Calu3 (cell line): Measurements from ENCODE around the gene PEAK3. TPM values are rescaled to one million over a fixed set of nuclear protein-coding genes. Genes with fewer than 3 reads are reported as not detected.

Source experiments
- BruUV-seq: library from RNA; stranded (reverse); fragments of 400-500 nt; replicated peaks from 2 replicates; lab custom pipeline; 2021; lab: Mats Ljungman, UMichigan
- CTCF ChIA-PET: fragments of 300-600 bp; sonication (Branson Sonifier 250); formaldehyde crosslinking; loops from one replicate; lab custom pipeline; 2022; ENCODE audit warnings: antibody characterized with exemption; lab: Charles Lee
- DNase-seq: peaks from one replicate; pipeline ENCODE4 v3.0.0; 2022
- H3K27ac Mint-ChIP-seq: one replicate; pipeline ENCODE4 v1.8.0; 2022; ENCODE audit warnings: mixed read lengths; ENCODE audit not compliant: unreplicated experiment
- H3K27me3 Mint-ChIP-seq: one replicate; pipeline ENCODE4 v1.8.0; 2022; ENCODE audit warnings: mixed read lengths; ENCODE audit not compliant: unreplicated experiment
- H3K36me3 Mint-ChIP-seq: one replicate; pipeline ENCODE4 v1.8.0; 2022; ENCODE audit warnings: mild to moderate bottlenecking, moderate library complexity, mixed read lengths; ENCODE audit not compliant: insufficient read depth, unreplicated experiment
- H3K4me1 Mint-ChIP-seq: one replicate; pipeline ENCODE4 v1.8.0; 2022; ENCODE audit warnings: mild to moderate bottlenecking, low read depth, mixed read lengths; ENCODE audit not compliant: unreplicated experiment
- H3K4me3 Mint-ChIP-seq: one replicate; pipeline ENCODE4 v1.8.0; 2022; ENCODE audit warnings: mild to moderate bottlenecking, low read depth, moderate library complexity, mixed read lengths; ENCODE audit not compliant: unreplicated experiment
- H3K9me3 Mint-ChIP-seq: one replicate; pipeline ENCODE4 v1.8.0; 2022; ENCODE audit warnings: low read depth, mixed read lengths; ENCODE audit not compliant: unreplicated experiment
- intact Hi-C: fragments of 100-400 bp; cut with micrococcal nuclease; formaldehyde crosslinking; loops from one replicate; pipeline ENCODE4 v1.10.0; 2022; ENCODE audit not compliant: unreplicated experiment
- total RNA-seq: library from RNA; stranded (reverse); gene quantifications from 2 replicates; pipeline ENCODE4 v1.2.3, GENCODE V29; 2022
- TF ChIP-seq, protein P1 (sequence below): fragments of 200-600 bp; IDR thresholded peaks from one replicate; pipeline ENCODE4 v1.8.0; 2022; ENCODE audit warnings: antibody characterized with exemption; ENCODE audit not compliant: unreplicated experiment

PEAK3 gene
- total RNA-seq, 1 experiment from 2014 or later, result not detected

- TF ChIP-seq, protein P1, sequence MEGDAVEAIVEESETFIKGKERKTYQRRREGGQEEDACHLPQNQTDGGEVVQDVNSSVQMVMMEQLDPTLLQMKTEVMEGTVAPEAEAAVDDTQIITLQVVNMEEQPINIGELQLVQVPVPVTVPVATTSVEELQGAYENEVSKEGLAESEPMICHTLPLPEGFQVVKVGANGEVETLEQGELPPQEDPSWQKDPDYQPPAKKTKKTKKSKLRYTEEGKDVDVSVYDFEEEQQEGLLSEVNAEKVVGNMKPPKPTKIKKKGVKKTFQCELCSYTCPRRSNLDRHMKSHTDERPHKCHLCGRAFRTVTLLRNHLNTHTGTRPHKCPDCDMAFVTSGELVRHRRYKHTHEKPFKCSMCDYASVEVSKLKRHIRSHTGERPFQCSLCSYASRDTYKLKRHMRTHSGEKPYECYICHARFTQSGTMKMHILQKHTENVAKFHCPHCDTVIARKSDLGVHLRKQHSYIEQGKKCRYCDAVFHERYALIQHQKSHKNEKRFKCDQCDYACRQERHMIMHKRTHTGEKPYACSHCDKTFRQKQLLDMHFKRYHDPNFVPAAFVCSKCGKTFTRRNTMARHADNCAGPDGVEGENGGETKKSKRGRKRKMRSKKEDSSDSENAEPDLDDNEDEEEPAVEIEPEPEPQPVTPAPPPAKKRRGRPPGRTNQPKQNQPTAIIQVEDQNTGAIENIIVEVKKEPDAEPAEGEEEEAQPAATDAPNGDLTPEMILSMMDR, result peak; percentile 29
- BruUV-seq, result no TSS peak
- peak; percentile 45 for DNase-seq
- Mint-ChIP-seq H3K27me3 (no peaks in the 10 kb centered on the region), H3K4me3 (no peak overlapping the region), H3K4me1 (peaks cover 17% of the 10 kb centered on the region), H3K27ac (no peak overlapping the region), H3K9me3 (no peaks in the 10 kb centered on the region), H3K36me3 (peaks cover 70% of the 10 kb centered on the region)
- CTCF ChIA-PET, result no interaction called here
- intact Hi-C loops, result loop anchor here (5.0 kb wide), 2 partner anchors 38 to 118 kb away; partner anchors contain the start of genes PLEKHJ1 and SF3A2
Observed at GRCh38 chr19:2274931-2275535, 6.9 kb downstream of the PEAK3 start.

GRCh38 chr19:2274185-2274711 lies 7.7 kb downstream of the PEAK3 start:
- no peaks in the 10 kb centered on the region for H3K27me3 Mint-ChIP-seq
- H3K36me3 Mint-ChIP-seq, result peaks cover 78% of the 10 kb centered on the region
- peak overlapping the region; percentile 95 for H3K4me3 Mint-ChIP-seq
- H3K27ac Mint-ChIP-seq, result peak overlapping the region; percentile 94
- TF ChIP-seq, protein P1, result no peak
- H3K9me3 Mint-ChIP-seq, result no peaks in the 10 kb centered on the region
- peaks cover 17% of the 10 kb centered on the region for H3K4me1 Mint-ChIP-seq
- CTCF ChIA-PET, result no interaction called here
- intact Hi-C loops, result loop anchor here (5.0 kb wide), 2 partner anchors 37 to 117 kb away; partner anchors contain the start of genes PLEKHJ1 and SF3A2
- DNase-seq, result no peak
- no TSS peak for BruUV-seq

DNA sequence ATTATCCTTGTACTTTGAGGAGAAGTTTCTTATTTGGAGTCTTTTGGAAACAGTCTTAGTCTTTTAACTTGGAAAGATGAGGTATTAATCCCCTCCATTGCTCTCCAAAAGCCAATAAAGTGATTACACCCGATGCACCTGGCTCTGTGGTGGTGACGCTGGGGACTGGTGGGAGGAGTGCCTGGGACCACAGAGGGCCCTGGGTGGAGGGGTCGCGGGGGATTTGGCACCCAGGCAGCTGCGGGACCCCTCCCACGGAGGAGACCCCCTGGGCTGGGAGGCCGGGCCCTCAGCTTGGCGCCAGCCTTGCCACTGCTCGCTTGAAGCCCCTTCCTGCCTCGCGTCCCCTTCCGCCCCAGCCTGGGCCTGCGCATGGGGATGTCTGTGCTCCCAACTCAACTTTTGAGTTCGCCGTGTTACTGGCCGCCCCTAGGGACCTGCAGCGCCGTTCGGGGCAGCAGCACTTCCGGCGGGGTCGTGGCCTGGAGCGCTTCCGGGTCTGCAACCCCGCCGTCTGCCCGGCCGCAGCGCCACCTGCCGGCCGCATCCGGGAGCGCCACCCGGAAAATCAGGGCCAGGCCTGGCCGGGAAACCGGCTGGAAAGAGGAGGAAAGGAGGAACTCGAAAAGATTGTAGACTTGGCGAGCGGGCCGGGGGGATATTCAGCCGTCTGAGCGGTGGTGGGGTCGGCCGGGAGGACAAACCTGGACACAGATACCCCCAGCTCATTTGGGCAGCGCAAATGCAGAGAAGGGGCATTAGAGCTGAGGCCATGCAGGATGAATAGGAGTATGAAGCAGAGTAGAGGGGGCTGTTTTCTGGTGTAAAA lies 8.4 kb downstream of the PEAK3 start:
- no TSS peak for BruUV-seq
- H3K4me1 Mint-ChIP-seq, result peaks cover 17% of the 10 kb centered on the region
- CTCF ChIA-PET, result no interaction called here
- peak overlapping the region; percentile 94 for H3K27ac Mint-ChIP-seq
- no peaks in the 10 kb centered on the region for H3K9me3 Mint-ChIP-seq
- TF ChIP-seq, protein P1, result peak; percentile 76
- peak overlapping the region; percentile 95 for H3K4me3 Mint-ChIP-seq
- intact Hi-C loops, result loop anchor here (5.0 kb wide), 2 partner anchors 36 to 116 kb away; partner anchors contain the start of genes PLEKHJ1 and SF3A2
- no peaks in the 10 kb centered on the region for H3K27me3 Mint-ChIP-seq
- peak; percentile 83 for DNase-seq
- H3K36me3 Mint-ChIP-seq, result peaks cover 82% of the 10 kb centered on the region

DNA sequence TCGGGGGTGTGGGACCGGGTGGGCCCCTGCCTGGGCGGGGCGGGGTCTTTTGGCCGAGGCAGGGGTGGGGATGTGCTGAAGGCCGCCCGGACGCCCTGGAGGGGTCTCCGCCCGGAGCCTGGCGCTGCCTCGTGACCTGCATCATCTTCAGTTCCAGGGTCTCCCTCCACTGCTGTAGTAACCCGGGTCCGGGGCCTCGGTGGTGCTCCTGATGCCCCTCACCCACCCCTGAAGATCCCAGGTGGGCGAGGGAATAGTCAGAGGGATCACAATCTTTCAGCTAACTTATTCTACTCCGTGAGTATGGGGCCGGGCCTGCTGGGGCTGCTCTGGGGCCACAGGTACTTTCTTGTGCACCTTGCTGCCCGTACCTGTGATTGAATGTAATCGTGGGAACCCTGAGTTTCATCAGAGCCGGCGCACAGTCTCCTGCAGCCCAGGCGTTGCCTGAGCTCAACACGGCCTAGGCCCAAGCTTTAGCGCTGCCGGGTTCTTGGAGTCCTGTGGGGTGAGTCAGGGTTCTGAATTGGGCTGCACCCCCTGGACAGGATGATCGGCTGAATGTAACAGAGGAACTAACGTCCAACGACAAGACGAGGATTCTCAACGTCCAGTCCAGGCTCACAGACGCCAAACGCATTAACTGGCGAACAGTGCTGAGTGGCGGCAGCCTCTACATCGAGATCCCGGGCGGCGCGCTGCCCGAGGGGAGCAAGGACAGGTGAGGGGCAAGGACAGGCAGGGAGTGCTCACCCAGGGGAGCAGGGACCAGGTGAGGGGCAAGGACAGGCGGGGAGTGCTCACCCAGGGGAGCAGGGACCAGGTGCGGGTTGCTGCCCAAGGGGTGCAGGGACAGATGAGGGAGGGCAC lies 10.5 kb downstream of the PEAK3 start:
- CTCF ChIA-PET, result interaction anchor here (0.6 kb wide), 3 partner anchors 33 to 329 kb away, joined by 4 to 7 read pairs (median 5); no protein-coding TSS in a partner anchor
- no TSS peak for BruUV-seq
- intact Hi-C loops, result loop anchor here (5.0 kb wide), 2 partner anchors 34 to 114 kb away; partner anchors contain the start of genes PLEKHJ1 and SF3A2

More for the DNA sequence above, 10.5 kb downstream of the PEAK3 start:
- no peak for DNase-seq
- Mint-ChIP-seq H3K4me3 (peak overlapping the region; percentile 95), H3K36me3 (peaks cover 79% of the 10 kb centered on the region), H3K4me1 (peaks cover 23% of the 10 kb centered on the region), H3K27me3 (no peaks in the 10 kb centered on the region), H3K27ac (peak overlapping the region; percentile 70), H3K9me3 (no peaks in the 10 kb centered on the region)
- TF ChIP-seq, protein P1, result no peak
